DOHH2 (cell line): ENCODE measurements around the gene ZFHX2.

ENCODE experiments used
- H3F3A ChIP-seq: fragments of 200-600 bp; sonication (generic), shearing (Covaris generic); 2 replicates; pipeline ENCODE4 v1.6.0; 2016; ENCODE audit warnings: antibody characterized with exemption, mild to moderate bottlenecking; ENCODE audit not compliant: control insufficient read depth, insufficient read depth
- H3K27ac ChIP-seq: fragments of 200-600 bp; sonication (generic); 2 replicates; pipeline ENCODE4 v1.5.1; 2014; ENCODE audit warnings: low read depth, mild to moderate bottlenecking, low read length, moderate library complexity
- H3K27me3 ChIP-seq: fragments of 200-600 bp; sonication (generic); 2 replicates; pipeline ENCODE4 v1.6.1; 2014; ENCODE audit warnings: mild to moderate bottlenecking, low read length, mixed read lengths; ENCODE audit not compliant: control insufficient read depth
- H3K36me3 ChIP-seq: fragments of 200-600 bp; sonication (generic); 2 replicates; pipeline ENCODE4 v1.6.1; 2014; ENCODE audit warnings: mild to moderate bottlenecking, low read length, moderate library complexity, mixed read lengths; ENCODE audit not compliant: control insufficient read depth
- H3K4me1 ChIP-seq: fragments of 200-600 bp; sonication (generic); 2 replicates; pipeline ENCODE4 v1.6.1; 2014; ENCODE audit warnings: mild to moderate bottlenecking, low read length, mixed read lengths; ENCODE audit not compliant: control insufficient read depth
- H3K4me2 ChIP-seq: fragments of 200-600 bp; sonication (generic); 2 replicates; pipeline ENCODE4 v1.6.0; 2014; ENCODE audit warnings: mild to moderate bottlenecking, low read length, moderate library complexity
- H3K4me3 ChIP-seq: fragments of 200-600 bp; sonication (generic); 2 replicates; pipeline ENCODE4 v1.5.1; 2014; ENCODE audit warnings: mild to moderate bottlenecking, low read length, mixed read lengths
- H3K79me2 ChIP-seq: fragments of 200-600 bp; sonication (generic); 2 replicates; pipeline ENCODE4 v1.6.1; 2014; ENCODE audit warnings: mild to moderate bottlenecking, low read length, mixed read lengths; ENCODE audit not compliant: control insufficient read depth
- H3K9me2 ChIP-seq: fragments of 200-600 bp; sonication (generic); replicated peaks from 2 replicates; pipeline ENCODE4 v1.6.1; 2014; ENCODE audit warnings: mild to moderate bottlenecking, low read length, mixed read lengths; ENCODE audit not compliant: control insufficient read depth
- H3K9me3 ChIP-seq: fragments of 200-600 bp; sonication (generic); 2 replicates; pipeline ENCODE4 v1.6.1; 2014; ENCODE audit warnings: antibody characterized with exemption, low read length, mixed read lengths; ENCODE audit not compliant: control insufficient read depth, insufficient read depth
- H4K20me1 ChIP-seq: fragments of 200-600 bp; sonication (generic); 2 replicates; pipeline ENCODE4 v1.6.0; 2014; ENCODE audit warnings: low read depth, mild to moderate bottlenecking, antibody characterized with exemption, low read length, moderate library complexity; ENCODE audit not compliant: control insufficient read depth, insufficient read depth
- EZH2phosphoT487 ChIP-seq: fragments of 200-600 bp; sonication (generic); IDR thresholded peaks from 2 replicates; pipeline ENCODE4 v1.6.1; 2017; ENCODE audit warnings: borderline replicate concordance, mild to moderate bottlenecking, antibody characterized with exemption, low read length, moderate library complexity, mixed read lengths
- TF ChIP-seq, protein P1 (sequence below): fragments of 200-600 bp; sonication (generic); IDR thresholded peaks from one replicate; pipeline ENCODE4 v1.5.1; 2014; ENCODE audit warnings: antibody characterized with exemption, mild to moderate bottlenecking, low read depth, low read length; ENCODE audit not compliant: poor library complexity, severe bottlenecking

Gene ZFHX2

DNA sequence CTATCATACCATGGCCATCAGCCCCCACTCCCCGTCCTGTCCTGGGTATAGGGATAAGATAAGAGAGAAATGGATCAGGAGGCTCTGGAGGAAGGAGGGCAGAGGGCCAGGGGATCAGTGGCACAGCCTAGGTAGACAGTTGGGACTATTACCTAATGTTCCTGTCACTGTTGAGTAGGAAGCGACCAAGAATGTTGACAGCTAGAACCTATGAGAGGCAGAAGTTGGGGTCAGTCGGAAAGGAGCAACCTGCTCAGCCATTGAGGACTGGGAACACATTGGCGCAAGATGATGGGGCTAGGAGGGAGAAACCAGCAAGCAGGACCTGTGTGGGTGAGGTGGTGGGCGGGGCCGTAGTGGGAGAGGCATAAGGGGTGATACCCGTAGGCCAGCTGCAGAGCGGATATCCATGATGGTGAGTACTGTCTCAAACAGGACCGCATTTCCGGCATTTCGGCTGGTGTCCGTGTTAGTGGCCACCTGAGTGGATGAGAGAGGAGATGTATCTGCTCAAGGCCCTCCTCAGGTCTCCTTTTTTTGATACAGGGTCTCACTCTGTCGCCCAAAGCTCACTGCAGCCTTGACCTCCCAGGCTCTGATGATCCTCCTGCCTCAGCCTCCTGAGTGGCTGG, 12.7 kb upstream of the ZFHX2 start:
- Histone ChIP-seq H3K4me1 (peaks cover 20% of the 10 kb centered on the region), H4K20me1 (0 out of 2 replicates have a peak, but pooled peaks cover 5% of the 10 kb centered on the region)
- TF ChIP-seq, protein P1, sequence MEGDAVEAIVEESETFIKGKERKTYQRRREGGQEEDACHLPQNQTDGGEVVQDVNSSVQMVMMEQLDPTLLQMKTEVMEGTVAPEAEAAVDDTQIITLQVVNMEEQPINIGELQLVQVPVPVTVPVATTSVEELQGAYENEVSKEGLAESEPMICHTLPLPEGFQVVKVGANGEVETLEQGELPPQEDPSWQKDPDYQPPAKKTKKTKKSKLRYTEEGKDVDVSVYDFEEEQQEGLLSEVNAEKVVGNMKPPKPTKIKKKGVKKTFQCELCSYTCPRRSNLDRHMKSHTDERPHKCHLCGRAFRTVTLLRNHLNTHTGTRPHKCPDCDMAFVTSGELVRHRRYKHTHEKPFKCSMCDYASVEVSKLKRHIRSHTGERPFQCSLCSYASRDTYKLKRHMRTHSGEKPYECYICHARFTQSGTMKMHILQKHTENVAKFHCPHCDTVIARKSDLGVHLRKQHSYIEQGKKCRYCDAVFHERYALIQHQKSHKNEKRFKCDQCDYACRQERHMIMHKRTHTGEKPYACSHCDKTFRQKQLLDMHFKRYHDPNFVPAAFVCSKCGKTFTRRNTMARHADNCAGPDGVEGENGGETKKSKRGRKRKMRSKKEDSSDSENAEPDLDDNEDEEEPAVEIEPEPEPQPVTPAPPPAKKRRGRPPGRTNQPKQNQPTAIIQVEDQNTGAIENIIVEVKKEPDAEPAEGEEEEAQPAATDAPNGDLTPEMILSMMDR = no peak
- TF ChIP-seq EZH2phosphoT487 = no peak

DNA sequence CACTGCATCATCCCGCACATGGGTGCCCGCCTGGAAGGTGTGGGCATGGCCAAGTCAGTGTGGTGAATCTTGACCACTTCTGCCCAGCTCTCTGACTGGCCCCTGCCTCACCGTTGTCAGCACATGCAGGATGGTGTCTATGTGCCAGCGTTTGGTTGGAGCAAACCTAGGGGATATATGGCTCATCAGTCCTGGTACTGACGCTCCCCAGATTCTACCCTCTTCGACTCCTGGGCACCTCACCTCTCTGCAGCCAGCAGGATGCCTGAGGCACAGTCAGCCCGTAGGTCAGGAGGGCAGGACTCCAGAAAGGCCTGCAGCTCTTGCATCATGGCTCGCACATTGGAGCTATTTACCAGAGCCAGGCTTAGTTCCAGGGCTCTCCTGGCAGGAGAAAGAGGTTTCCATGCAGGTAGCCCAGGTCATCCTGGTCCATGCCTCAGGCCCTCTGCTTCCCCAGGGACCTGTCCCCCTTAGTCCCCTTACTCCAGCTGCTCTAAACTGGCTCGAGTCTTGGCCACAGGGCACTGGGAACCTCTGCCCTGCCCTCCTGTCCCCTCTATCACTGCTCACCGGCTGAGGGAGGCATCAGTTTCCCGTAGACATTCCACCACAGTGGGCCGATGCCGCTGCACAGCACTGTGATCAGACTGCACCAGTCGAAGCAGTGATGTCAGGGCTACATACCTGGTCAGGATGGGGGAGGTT, 12.1 kb upstream of the ZFHX2 start:
- Histone ChIP-seq H3K27me3 (no peaks in the 10 kb centered on the region), H3K9me3 (no peaks in the 10 kb centered on the region), H3K27ac (no peak overlapping the region), H3K4me3 (no peak overlapping the region), H3K79me2 (peaks cover 32% of the 10 kb centered on the region), H3K9me2 (no peaks in the 10 kb centered on the region), H3K36me3 (peaks cover 80% of the 10 kb centered on the region), H4K20me1 (0 out of 2 replicates have a peak, but pooled peaks cover 5% of the 10 kb centered on the region), H3F3A (peaks cover 3% of the 10 kb centered on the region; the same call in 1 of the 2 replicates), H3K4me1 (peaks cover 17% of the 10 kb centered on the region), H3K4me2 (no peak overlapping the region)
- TF ChIP-seq, protein P1 = no peak
- TF ChIP-seq EZH2phosphoT487 = no peak

More for the DNA sequence above, 12.7 kb upstream of the ZFHX2 start:
- H3F3A ChIP-seq = peaks cover 3% of the 10 kb centered on the region; the same call in 1 of the 2 replicates
- no peak overlapping the region for H3K4me2 ChIP-seq
- H3K79me2 ChIP-seq = peaks cover 26% of the 10 kb centered on the region
- no peaks in the 10 kb centered on the region for H3K27me3 ChIP-seq
- no peak overlapping the region for H3K27ac ChIP-seq
- no peaks in the 10 kb centered on the region for H3K9me3 ChIP-seq
- no peak overlapping the region for H3K4me3 ChIP-seq
- H3K9me2 ChIP-seq = no peaks in the 10 kb centered on the region
- peaks cover 73% of the 10 kb centered on the region for H3K36me3 ChIP-seq

DNA sequence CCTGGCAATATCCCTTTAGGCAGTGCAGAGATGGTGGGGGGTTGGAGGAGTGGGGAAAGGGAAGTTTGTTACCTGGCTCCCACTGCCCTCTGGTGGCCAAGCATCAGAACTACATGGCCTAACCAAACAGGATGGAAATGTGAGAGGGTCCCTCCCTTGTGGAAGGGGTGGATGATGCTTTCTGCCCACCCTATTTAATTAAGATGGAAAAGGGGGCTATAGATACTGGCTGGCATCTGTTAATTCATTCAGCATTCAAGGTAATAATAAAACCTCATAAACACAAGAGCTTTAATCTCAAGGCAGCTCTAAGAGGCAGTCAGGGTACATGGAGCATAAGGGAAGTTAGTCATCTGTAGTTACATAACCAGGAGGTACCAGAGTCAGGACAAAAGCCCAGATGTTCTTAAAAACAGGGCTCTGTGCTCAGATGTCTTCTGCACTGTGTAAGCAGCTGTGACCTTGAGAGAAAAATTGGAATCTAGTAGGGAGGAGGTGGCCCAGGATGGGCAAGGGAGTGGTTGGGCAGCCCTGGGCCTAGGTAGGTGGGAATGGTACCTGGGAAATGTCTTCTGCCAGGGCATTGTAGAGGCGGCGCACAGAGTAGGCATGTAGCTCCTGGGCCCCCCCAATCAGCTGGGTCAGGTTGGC, 11.4 kb upstream of the ZFHX2 start:
- TF ChIP-seq, protein P1 = peak; percentile 89
- no peak for TF ChIP-seq EZH2phosphoT487
- Histone ChIP-seq H3K9me3 (no peaks in the 10 kb centered on the region), H3K4me2 (no peak overlapping the region), H3K36me3 (peaks cover 87% of the 10 kb centered on the region), H3K4me3 (no peak overlapping the region), H3K4me1 (peaks cover 12% of the 10 kb centered on the region), H3K27me3 (no peaks in the 10 kb centered on the region), H3K9me2 (no peaks in the 10 kb centered on the region), H3K79me2 (peaks cover 36% of the 10 kb centered on the region), H4K20me1 (0 out of 2 replicates have a peak, but pooled peaks cover 5% of the 10 kb centered on the region), H3F3A (peaks cover 3% of the 10 kb centered on the region; the same call in 1 of the 2 replicates), H3K27ac (no peak overlapping the region)
